HG02623 (cell line): ENCODE measurements around the gene ACTR10.

Experiments
- ATAC-seq: cut with Tn5 transposase; IDR thresholded peaks from one replicate; pipeline ENCODE4 v1.9.1; 2021; ENCODE audit warnings: moderate library complexity; ENCODE audit not compliant: unreplicated experiment

ACTR10 gene

GRCh38 chr14:58278177-58278576 lies 78.2 kb downstream of the ACTR10 start:
- no peak for ATAC-seq

- no peak for ATAC-seq
Observed at GRCh38 chr14:58280954-58281787, 81.2 kb downstream of the ACTR10 start.

- ATAC-seq: no peak
Observed at GRCh38 chr14:58281969-58282368, 82.0 kb downstream of the ACTR10 start.

GRCh38 chr14:58282925-58283593 lies 83.1 kb downstream of the ACTR10 start:
- no peak for ATAC-seq

GRCh38 chr14:58283730-58284129 lies 83.8 kb downstream of the ACTR10 start:
- ATAC-seq: no peak

- no peak for ATAC-seq
Observed at GRCh38 chr14:58285132-58285531, 85.2 kb downstream of the ACTR10 start.
